ENCODE data around the gene ELOVL6. TPM values are rescaled to one million over a fixed set of nuclear protein-coding genes. Genes with fewer than 3 reads are reported as not detected.

The ELOVL6 gene
- total RNA-seq, 4 donors from 2014 or later: 2.2 to 5.8 (median 5.0) TPM

GRCh38 chr4:110208419-110208818 lies 10.0 kb upstream of the ELOVL6 start:
- no peak for DNase-seq (ENCODE audit: low spot score)
- TF ChIP-seq CTCF (IDR thresholded peaks at IDR 0.05): no peak
- no peak for ATAC-seq (ENCODE audit: low FRiP score)

- no peak for TF ChIP-seq CTCF (IDR thresholded peaks at IDR 0.05)
- ATAC-seq (ENCODE audit: low FRiP score): no peak
- no peak for DNase-seq (ENCODE audit: low spot score)
Observed at GRCh38 chr4:110207233-110207632, 8.8 kb upstream of the ELOVL6 start.

- DNase-seq (ENCODE audit: low spot score) (no peak), ATAC-seq (ENCODE audit: low FRiP score) (no peak)
- no peak for TF ChIP-seq CTCF (IDR thresholded peaks at IDR 0.05)
Observed at GRCh38 chr4:110202024-110202423, 3.6 kb upstream of the ELOVL6 start.

GRCh38 chr4:110201502-110201901 lies 3.1 kb upstream of the ELOVL6 start:
- no peak for ATAC-seq (ENCODE audit: low FRiP score)
- DNase-seq (ENCODE audit: low spot score): no peak
- TF ChIP-seq CTCF (IDR thresholded peaks at IDR 0.05): no peak

- ATAC-seq (ENCODE audit: low FRiP score) (no peak), DNase-seq (ENCODE audit: low spot score) (no peak)
- TF ChIP-seq CTCF (IDR thresholded peaks at IDR 0.05): no peak
Observed at GRCh38 chr4:110200689-110201088, 2.3 kb upstream of the ELOVL6 start.

- no peak for DNase-seq (ENCODE audit: low spot score)
- ATAC-seq (ENCODE audit: low FRiP score): no peak
- TF ChIP-seq CTCF (IDR thresholded peaks at IDR 0.05): no peak
Observed at GRCh38 chr4:110198049-110198434, 373 bp downstream of the ELOVL6 start.

- DNase-seq (ENCODE audit: low spot score) (no peak), ATAC-seq (ENCODE audit: low FRiP score) (no peak)
- no peak for TF ChIP-seq CTCF (IDR thresholded peaks at IDR 0.05)
Observed at GRCh38 chr4:110197529-110198042, 829 bp downstream of the ELOVL6 start.

All from omental fat pad (tissue), 4 donors.